Measurements from ENCODE around the gene XXYLT1.

DNA sequence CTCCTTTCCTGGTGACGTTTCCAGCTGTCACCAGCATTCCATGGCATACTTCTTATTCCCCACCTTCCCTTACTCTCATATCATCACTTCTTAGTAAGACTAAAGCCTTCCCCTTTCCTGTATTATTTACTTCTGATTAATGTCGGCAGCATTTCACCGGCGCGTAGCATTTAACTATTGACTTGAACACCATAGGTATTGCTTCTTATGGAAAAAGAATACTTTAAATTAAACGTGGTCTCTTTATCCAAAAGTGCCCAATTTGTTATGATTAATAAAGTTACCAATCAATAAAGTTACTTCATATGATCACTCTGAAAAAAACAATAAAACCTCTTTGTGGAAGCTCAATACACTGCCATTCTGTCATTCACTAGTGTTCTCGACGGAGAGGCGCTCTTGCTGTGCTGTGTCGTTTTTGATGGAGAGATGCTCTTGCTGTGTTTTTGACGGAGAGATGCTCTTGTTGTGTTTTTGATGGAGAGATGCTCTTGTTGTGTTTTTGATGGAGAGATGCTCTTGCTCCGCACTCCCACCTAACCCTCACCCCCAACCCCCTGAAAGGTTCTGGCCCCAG, 165.0 kb downstream of the XXYLT1 start:
- no peak for TF ChIP-seq POLR2A (IDR thresholded peaks at IDR 0.05)
- no peak for TF ChIP-seq CTCF (IDR thresholded peaks at IDR 0.05)

All from adrenal gland (tissue), 5 donors.